Measurements from ENCODE around the gene LMAN1L.

The LMAN1L gene

GRCh38 chr15:74790080-74790916 is 22.3 kb upstream of the LMAN1L start:
- DNase-seq (ENCODE audit: low read depth in 2 of 2), result peak; percentile 79 to 87
- no peak overlapping the region for H3K4me3 ChIP-seq (replicated peaks in 1 of 2; ENCODE audit: low read depth in 2 of 2, low read length in 2 of 2)
- TF ChIP-seq, protein P1, sequence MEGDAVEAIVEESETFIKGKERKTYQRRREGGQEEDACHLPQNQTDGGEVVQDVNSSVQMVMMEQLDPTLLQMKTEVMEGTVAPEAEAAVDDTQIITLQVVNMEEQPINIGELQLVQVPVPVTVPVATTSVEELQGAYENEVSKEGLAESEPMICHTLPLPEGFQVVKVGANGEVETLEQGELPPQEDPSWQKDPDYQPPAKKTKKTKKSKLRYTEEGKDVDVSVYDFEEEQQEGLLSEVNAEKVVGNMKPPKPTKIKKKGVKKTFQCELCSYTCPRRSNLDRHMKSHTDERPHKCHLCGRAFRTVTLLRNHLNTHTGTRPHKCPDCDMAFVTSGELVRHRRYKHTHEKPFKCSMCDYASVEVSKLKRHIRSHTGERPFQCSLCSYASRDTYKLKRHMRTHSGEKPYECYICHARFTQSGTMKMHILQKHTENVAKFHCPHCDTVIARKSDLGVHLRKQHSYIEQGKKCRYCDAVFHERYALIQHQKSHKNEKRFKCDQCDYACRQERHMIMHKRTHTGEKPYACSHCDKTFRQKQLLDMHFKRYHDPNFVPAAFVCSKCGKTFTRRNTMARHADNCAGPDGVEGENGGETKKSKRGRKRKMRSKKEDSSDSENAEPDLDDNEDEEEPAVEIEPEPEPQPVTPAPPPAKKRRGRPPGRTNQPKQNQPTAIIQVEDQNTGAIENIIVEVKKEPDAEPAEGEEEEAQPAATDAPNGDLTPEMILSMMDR (IDR thresholded peaks at IDR 0.05; ENCODE audit: low read depth, low read length), result no peak

- TF ChIP-seq, protein P1 (IDR thresholded peaks at IDR 0.05; ENCODE audit: low read depth, low read length), result no peak
- DNase-seq (ENCODE audit: low read depth in 2 of 2), result no peak
- no peak overlapping the region for H3K4me3 ChIP-seq (replicated peaks in 1 of 2; ENCODE audit: low read depth in 2 of 2, low read length in 2 of 2)
These were observed 21.6 kb upstream of the LMAN1L start for GRCh38 chr15:74791007-74791406.

DNA sequence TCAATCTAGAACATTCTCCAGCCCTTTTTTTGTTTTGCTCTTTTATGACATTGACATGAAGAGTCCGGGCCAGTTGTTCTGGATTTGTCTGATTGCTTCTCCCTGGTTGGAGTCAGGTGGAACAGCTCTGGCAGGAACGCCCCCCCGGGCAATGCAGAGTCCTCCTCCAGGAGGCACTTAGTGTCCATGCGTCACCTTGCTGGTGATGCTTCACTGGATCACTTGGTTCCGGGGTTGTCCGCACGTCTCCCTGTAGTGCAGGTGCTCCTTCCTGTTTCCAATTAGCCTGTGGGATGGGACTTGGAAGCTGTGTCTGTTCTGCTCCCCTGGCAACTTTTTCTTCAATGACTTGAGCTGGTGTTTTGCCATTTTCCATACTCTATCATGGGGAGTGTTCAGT is 21.0 kb upstream of the LMAN1L start:
- no peak overlapping the region for H3K4me3 ChIP-seq (replicated peaks in 1 of 2; ENCODE audit: low read depth in 2 of 2, low read length in 2 of 2)
- TF ChIP-seq, protein P1 (IDR thresholded peaks at IDR 0.05; ENCODE audit: low read depth, low read length), result no peak
- no peak for DNase-seq (ENCODE audit: low read depth in 2 of 2)

GRCh38 chr15:74792227-74793016 is 20.2 kb upstream of the LMAN1L start:
- TF ChIP-seq, protein P1 (IDR thresholded peaks at IDR 0.05; ENCODE audit: low read depth, low read length), result no peak
- no peak for DNase-seq (ENCODE audit: low read depth in 2 of 2)
- no peak overlapping the region for H3K4me3 ChIP-seq (replicated peaks in 1 of 2; ENCODE audit: low read depth in 2 of 2, low read length in 2 of 2)

- H3K4me3 ChIP-seq (replicated peaks in 1 of 2; ENCODE audit: low read depth in 2 of 2, low read length in 2 of 2), result no peak overlapping the region
- DNase-seq (ENCODE audit: low read depth in 2 of 2), result peak in 1 of 2 donors; percentile 40
- TF ChIP-seq, protein P1 (IDR thresholded peaks at IDR 0.05; ENCODE audit: low read depth, low read length), result peak; percentile 52
These were observed 19.3 kb upstream of the LMAN1L start for GRCh38 chr15:74793135-74794028.

DNA sequence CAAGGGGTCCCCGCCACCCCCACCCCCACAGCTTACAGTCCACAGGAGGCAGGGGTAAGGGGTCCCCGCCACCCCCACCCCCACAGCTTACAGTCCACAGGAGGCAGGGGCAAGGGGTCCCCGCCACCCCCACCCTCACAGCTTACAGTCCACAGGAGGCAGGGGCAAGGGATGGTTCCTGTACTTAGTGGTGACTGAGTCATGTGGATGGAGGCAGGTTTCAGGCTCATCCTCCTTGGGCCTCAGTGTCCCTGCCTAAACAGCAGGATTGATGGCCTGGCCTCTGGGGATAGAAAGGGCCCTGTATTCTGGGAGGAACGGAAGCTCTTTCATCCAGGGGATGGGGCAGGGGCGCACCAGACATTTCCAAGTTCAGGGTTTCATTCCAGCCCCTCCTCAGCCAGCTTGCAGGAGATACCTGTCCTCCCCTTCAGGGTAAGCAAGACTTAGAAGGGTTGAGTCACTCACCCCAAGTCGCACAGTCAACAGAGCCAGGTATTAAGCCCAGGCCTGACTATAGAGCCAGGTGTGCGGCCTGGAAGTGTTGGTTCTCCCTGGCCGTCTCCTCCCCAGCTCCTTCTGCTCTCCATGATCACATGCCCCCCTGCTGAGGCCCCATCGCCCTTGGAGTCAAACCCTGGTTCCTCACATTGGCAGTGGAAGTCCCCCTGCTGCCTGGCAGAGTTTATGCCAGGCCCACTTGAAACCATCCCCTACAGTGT is 18.2 kb upstream of the LMAN1L start:
- H3K4me3 ChIP-seq (replicated peaks in 1 of 2; ENCODE audit: low read depth in 2 of 2, low read length in 2 of 2), result no peak overlapping the region
- TF ChIP-seq, protein P1 (IDR thresholded peaks at IDR 0.05; ENCODE audit: low read depth, low read length), result no peak
- DNase-seq (ENCODE audit: low read depth in 2 of 2), result no peak

All from cardiac fibroblast (primary cell).